GM19452 (cell line): ENCODE results near the gene BTBD16.

Source experiments
- ATAC-seq: cut with Tn5 transposase; IDR thresholded peaks from one replicate; pipeline ENCODE4 v1.9.1; 2021; ENCODE audit not compliant: unreplicated experiment

The BTBD16 gene

DNA sequence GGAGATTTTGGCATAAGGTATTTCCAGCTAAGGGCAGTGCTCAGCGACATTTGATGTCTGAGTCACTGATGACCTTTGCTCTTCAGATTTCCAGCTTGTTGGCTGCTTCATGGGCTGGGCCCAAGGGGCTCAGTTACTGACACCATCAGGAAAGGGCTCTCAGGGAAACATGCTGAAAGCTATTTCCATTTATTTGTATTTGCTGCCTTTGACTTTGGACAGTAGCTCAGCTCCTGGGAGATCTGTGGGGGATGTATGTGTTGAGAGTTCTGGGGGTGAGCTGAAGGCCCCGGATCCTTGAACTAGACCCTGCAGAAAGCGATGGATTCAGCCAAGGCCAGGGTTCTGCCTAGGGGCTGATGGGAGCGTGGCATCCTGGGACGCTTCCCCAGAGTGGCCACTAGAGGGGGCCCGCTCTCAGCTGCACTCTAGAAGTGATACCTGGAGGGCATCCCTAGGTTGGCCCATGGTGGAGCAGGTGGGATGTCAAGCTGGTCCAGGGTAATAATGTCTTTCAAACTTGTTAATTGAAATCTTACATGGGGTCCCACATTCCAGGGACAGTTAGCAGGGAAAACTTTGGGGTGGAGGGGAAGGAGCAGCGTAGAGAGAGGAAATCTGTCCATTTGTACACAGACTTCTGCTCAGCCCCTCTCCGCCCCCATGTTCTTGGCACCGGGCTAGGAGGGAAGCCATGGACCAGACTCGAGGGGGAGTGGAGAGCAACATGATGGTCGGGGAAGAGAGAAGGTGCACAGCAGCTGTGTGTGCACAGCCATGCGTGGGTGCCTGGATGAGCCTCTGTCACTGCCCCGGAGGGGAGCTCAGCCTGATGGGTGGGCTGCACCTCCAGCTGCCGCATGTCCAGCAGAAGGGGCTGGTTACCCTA is 3.0 kb upstream of the BTBD16 start:
- ATAC-seq: peak; percentile 84

GRCh38 chr10:122269059-122269687 is 1.9 kb upstream of the BTBD16 start:
- no peak for ATAC-seq

- ATAC-seq: no peak
Measured at GRCh38 chr10:122273966-122274545, 3.0 kb downstream of the BTBD16 start.

DNA sequence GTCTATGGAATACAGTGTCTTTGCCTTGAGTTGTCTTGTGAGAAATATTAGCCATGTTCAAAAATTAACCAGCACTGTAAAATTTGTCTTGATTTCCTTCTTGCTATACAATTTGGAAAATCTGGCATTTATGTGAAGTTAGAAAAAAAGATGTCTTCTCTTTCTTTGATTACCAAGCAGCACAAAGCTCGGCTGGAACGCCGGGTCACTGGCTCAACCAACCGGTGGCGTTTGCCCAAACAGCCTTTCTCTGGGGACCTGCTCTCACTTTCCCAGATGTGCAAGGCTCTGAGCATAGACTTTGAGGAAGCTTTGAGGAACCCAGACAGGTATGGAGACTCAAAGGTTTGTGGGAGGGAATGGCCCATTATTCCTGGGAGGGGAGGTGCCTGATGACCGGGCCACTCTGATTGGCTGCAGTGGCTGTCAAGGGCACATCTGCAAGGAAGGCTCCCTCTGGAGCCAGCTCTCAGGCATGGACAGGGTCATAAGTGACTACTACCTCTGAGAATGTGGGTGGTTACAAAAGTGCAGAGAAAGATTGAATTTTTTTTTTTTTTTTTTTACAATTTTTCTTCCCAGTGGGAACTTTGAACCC is 5.6 kb downstream of the BTBD16 start:
- ATAC-seq: no peak

DNA sequence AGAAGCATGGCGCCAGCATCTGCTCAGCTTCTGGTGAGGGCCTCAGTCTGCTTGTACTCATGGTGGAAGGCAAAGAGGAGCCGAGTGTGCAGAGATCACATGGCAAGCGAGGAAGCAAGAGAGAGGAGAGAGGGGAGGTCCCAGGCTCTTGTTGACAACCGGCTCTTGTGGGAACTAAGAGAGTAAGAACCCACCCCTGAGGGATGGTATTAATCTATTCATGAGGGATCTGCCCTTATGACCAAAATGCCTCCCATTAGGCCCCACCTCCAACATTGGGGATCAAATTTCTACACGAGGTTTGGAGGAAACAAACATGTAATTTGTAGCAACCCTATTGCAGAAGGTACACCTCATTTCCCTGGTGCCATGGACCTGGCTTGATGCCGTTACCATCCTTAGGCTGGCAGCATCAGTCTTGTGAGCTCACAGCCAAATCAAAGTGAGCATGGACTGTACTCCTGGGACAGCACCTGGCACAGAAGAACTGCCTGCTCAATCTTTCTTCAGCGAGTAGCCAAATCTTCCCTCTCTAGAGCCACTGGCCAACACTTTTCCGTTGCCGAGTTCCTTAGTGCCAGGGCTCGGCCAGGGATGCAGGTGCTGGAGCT is 6.5 kb downstream of the BTBD16 start:
- no peak for ATAC-seq

DNA sequence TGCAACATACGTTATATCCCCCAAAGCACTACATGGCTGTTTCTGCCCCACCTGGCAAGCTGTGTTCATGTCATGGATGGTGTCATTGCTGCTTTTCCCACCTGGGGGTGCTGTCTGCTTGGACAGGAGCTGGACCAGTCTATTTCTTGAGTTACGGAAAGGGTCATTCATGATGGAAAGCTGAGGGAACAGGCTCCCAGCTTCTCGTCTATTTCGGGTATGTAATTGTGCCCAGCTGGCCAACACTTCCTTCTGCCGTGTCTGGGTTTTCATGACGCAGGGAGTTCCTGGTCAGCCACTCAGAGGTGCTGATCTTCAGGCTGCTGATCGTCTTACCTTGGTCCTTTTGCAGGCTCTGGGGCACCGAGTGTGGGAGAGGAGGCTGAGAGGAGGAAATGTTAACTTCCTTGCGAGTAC is 8.6 kb downstream of the BTBD16 start:
- ATAC-seq: no peak

GRCh38 chr10:122280156-122280555 is 9.1 kb downstream of the BTBD16 start:
- ATAC-seq: no peak

GRCh38 chr10:122281018-122281626 is 10.0 kb downstream of the BTBD16 start:
- ATAC-seq: no peak

DNA sequence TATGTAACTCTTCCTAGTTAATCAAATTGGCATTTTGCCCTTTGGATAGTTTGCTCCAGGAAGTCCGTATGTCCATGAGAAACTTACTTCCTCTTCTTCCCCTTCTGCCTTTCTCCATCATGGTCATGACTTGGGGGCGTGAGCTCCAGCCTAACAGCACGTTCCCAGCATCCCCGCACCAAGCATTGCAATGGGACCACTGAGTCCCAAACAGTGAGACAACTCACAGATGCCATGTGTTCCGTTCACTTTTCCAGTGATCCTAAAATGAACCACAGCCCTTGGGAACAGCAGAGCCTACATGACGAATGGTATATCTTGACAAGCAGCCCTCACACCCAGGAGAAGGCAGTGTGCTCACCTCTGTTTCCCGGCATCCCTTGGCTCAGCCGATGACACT is 10.7 kb downstream of the BTBD16 start:
- ATAC-seq: no peak

GRCh38 chr10:122282253-122282671 is 11.2 kb downstream of the BTBD16 start:
- no peak for ATAC-seq

DNA sequence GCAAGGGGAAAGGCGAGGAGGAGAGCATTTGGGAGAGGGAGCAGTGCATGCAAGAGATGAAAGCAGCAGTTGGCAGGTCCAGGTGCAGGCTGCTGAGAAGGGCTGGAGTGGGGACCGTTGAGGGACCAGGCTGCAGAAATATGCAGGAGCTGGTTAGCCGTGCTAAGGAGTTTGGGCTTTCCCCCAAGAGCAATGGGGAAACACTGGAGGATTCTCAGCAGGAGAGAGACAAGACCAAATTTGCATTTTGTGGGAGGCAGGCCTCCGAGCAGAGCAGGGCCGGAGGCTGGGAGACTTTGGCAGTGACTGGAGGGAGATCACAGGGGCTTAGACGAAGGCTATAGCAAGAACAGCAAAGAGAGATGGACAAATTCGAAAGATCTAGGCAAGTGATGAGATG is 11.8 kb downstream of the BTBD16 start:
- ATAC-seq: no peak

DNA sequence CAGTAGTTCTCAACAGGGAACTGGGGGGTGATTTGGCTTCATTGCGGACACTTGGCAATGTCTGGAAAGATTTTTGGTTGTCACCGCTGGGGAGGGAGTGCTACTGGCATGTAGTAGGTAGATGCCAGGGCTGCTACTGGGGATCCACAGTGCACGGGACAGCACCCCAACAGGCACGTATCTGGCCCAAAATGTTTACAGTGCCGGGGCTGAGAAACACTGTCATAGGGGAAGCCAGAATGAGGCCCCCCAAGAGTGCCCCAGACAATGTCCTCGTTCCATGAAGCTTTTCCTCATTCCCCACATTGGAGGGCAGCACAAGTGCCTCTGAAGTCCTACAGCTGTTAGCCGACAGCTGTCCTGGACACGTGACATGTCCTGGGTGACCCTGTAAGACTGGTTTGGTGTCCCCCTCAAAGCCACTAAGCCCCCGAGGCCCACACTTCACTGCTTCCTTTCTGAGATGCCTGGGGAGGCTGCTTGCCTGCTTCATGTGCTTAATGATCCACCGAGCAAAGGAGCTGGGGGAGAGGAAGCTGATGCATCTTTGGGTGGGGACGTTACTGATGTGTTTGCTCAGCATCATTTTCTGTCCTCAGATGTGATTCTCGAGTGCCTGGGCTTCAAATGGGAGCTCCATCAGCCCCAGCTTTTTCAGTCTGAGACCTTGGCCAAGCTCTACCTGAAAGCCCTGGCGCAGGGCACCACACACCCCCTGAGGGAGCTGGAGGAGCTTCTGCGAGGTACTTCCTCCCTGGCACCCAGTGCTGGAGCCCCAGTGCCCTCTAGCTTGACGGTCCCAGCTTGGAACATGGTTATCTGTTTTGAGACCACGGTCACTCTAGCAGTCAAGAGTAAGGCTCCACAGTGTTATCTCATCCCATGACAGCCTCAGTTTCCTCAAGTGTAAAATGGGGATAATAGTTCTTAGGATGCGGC is 14.7 kb downstream of the BTBD16 start:
- ATAC-seq: no peak

GRCh38 chr10:122286867-122287266 is 15.8 kb downstream of the BTBD16 start:
- no peak for ATAC-seq

DNA sequence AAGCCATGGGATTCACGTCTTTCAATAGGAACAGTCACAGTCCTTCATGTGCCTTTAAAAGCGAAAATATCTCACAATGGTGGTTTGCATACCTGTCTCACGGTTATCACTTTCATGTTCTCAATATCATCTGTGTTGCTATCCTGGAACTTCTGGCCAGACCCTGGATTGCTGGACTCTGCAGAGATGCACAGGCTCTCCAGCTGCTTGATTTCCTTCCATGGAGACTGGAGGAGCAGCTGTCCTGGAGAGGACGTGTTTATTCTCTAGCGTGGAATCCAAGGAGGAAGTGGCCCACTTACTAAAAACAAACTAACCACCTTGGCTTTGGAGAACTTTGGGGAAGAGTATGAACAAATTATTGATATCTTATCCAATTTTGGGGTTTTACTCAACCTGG is 16.5 kb downstream of the BTBD16 start:
- no peak for ATAC-seq

- ATAC-seq: no peak
Measured at GRCh38 chr10:122288262-122288661, 17.2 kb downstream of the BTBD16 start.

DNA sequence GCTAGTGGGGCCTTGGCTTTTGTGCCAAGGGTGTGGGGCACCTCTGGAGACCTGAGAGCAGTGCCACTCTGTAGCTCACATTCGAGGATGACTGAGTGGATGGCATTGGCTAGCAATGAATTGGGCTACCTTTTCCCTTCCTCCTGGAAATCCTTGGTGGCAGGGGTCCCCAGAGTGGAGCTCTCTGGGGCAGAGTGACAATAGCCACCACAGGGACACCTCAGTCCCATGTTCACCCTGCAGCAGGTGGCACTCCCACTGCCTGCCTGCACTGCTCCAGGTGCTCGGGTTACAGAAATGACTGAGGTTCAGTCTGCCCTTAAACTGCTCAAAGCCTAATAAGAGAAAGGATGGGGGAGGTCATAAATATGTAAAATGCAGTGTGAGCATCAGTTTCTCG is 17.8 kb downstream of the BTBD16 start:
- no peak for ATAC-seq

- ATAC-seq: no peak
Measured at GRCh38 chr10:122290334-122290733, 19.2 kb downstream of the BTBD16 start.

DNA sequence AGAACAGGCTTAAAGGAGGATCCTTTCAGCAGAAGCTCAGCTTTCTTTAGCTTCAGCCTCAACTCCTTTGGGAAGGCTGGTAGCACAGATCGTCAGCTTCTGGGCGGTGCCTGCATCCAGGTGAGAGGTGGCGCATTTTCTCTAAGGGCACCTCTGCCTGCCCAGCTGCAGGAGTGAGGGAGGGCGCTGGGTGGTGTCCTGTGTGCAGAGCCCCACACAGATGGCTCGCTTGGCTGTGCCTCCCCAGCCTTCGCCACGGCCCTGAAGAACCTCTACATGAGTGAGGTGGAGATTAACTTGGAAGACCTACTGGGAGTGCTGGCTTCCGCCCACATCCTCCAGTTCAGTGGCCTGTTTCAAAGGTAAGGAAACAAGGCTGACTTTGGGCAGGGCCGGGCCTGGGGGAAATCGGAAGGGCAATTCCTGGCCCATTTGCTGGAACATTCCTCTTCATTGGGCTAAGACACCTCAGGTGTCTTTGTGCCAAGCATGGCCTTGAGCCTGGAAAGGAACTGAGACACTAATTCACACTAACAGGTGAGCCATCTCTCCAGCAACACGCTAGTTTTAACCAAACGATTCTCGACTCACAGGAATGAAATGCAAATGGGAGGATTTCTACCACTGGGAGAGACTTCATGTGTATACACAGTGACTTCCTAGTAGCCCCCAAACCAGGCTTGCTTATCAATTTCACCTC is 19.9 kb downstream of the BTBD16 start:
- no peak for ATAC-seq

GRCh38 chr10:122291739-122292138 is 20.6 kb downstream of the BTBD16 start:
- ATAC-seq: no peak
